Effector memory CD4-positive, alpha-beta T cell (primary cell): ENCODE results near the gene TPBGL.
A peak's percentile ranks its signal among the peaks of the same experiment; 100 is the strongest.

Experiments used
- DNase-seq, 3 donors: peaks; one replicate each; pipeline ENCODE4 v3.0.0-alpha.2; 2020
- H3K27ac ChIP-seq: 2 replicates; pipeline ENCODE4 v1.7.0; 2013; ENCODE audit warnings: mild to moderate bottlenecking, low read length, moderate library complexity; ENCODE audit not compliant: insufficient read depth, poor library complexity, severe bottlenecking
- H3K27me3 ChIP-seq: replicated peaks from 2 replicates; pipeline ENCODE4 v1.7.0; 2013; ENCODE audit warnings: mild to moderate bottlenecking, low read length; ENCODE audit not compliant: insufficient read depth, control insufficient read depth, poor library complexity, severe bottlenecking
- H3K36me3 ChIP-seq: 2 replicates; pipeline ENCODE4 v1.7.0; 2013; ENCODE audit warnings: mild to moderate bottlenecking, low read length, moderate library complexity; ENCODE audit not compliant: control insufficient read depth, insufficient read depth
- H3K4me1 ChIP-seq: 2 replicates; pipeline ENCODE4 v1.7.0; 2013; ENCODE audit warnings: low read length, mild to moderate bottlenecking; ENCODE audit not compliant: control insufficient read depth, insufficient read depth, poor library complexity, severe bottlenecking
- H3K4me3 ChIP-seq: 2 replicates; pipeline ENCODE4 v1.7.0; 2013; ENCODE audit warnings: low read length, low read depth, mild to moderate bottlenecking; ENCODE audit not compliant: insufficient read depth, poor library complexity, severe bottlenecking
- H3K9me3 ChIP-seq: 2 replicates; pipeline ENCODE4 v1.7.0; 2013; ENCODE audit warnings: mild to moderate bottlenecking, low read length, moderate library complexity; ENCODE audit not compliant: control insufficient read depth

Gene TPBGL

DNA sequence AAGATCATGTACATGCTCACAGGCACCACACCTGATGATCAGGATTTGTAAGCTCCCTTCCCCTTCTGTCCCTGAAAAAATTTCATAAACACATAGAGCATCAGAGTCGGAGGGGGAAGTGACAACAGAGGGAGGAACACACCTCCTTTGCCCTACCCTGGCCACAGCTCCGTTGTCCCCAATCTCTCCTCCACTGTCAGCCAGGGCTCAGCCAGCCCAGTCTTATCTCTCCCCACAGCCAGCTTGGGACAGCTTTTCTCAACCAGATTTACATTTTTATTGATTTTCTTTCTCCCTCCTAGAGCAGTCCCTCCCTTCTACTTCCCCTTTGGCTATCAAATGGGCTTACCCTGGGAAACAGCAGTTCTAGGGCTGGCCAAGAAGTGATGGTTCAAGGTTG, 32.1 kb upstream of the TPBGL start:
- no peaks in the 10 kb centered on the region for H3K4me1 ChIP-seq
- no peak overlapping the region for H3K27ac ChIP-seq
- H3K36me3 ChIP-seq: no peaks in the 10 kb centered on the region
- no peaks in the 10 kb centered on the region for H3K9me3 ChIP-seq
- no peaks in the 10 kb centered on the region for H3K27me3 ChIP-seq
- no peak overlapping the region for H3K4me3 ChIP-seq
- DNase-seq: no peak

DNA sequence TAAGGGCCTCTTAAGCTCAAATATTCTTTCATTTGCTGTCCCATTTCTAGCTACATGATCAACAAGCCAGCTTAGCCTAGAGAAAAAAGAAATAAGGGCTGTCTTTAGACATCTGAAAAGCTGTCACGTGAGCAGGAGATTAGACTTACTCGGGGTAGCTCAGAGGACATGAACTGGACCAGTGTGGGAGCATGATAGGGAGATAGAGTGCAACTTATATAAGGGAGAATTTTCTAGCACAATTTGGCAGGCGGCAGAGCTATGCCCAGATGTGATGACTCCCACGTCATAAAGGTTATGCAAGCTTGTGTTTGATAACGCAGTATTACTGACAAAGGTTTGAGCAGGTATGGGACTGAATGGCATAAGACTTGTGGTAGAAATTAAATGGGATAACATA, 28.2 kb upstream of the TPBGL start:
- H3K36me3 ChIP-seq: no peaks in the 10 kb centered on the region
- no peaks in the 10 kb centered on the region for H3K4me1 ChIP-seq
- DNase-seq: no peak

DNA sequence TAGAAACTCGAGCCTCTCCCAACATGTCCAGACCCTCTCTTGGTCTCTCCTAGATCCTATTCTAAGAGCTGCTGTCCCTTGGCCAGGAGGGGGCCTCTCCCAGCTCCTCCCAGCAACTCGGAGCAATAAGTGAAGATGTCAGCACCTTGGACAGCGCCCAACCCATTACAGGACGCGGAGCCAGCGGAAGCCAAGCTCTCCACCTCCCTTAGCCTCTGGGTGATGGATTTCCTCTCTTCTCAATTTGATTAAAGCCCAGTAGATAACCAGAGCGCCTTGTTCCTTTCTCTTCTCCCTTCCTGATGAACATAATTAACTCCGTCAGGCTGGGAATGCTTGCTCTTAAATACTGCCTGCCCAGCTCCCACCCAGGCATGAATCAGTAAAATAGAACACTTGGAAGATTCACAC, 26.2 kb upstream of the TPBGL start:
- no peak overlapping the region for H3K4me3 ChIP-seq
- no peaks in the 10 kb centered on the region for H3K27me3 ChIP-seq
- H3K9me3 ChIP-seq: no peaks in the 10 kb centered on the region
- no peaks in the 10 kb centered on the region for H3K36me3 ChIP-seq
- H3K27ac ChIP-seq: no peak overlapping the region
- no peaks in the 10 kb centered on the region for H3K4me1 ChIP-seq
- peak; percentile 31 to 56 (median 35) for DNase-seq

More for the DNA sequence above, 28.2 kb upstream of the TPBGL start:
- H3K27ac ChIP-seq: no peak overlapping the region
- no peaks in the 10 kb centered on the region for H3K9me3 ChIP-seq
- no peak overlapping the region for H3K4me3 ChIP-seq
- no peaks in the 10 kb centered on the region for H3K27me3 ChIP-seq

GRCh38 chr11:75214843-75215242, 25.7 kb upstream of the TPBGL start:
- H3K9me3 ChIP-seq: no peaks in the 10 kb centered on the region
- no peak for DNase-seq
- no peaks in the 10 kb centered on the region for H3K36me3 ChIP-seq
- H3K4me1 ChIP-seq: no peaks in the 10 kb centered on the region
- H3K4me3 ChIP-seq: no peak overlapping the region
- H3K27ac ChIP-seq: no peak overlapping the region
- H3K27me3 ChIP-seq: no peaks in the 10 kb centered on the region

- no peaks in the 10 kb centered on the region for H3K9me3 ChIP-seq
- H3K4me1 ChIP-seq: no peaks in the 10 kb centered on the region
- no peaks in the 10 kb centered on the region for H3K27me3 ChIP-seq
- DNase-seq: no peak
- H3K36me3 ChIP-seq: no peaks in the 10 kb centered on the region
- no peak overlapping the region for H3K4me3 ChIP-seq
- no peak overlapping the region for H3K27ac ChIP-seq
Measured at GRCh38 chr11:75219869-75220268, 20.7 kb upstream of the TPBGL start.

DNA sequence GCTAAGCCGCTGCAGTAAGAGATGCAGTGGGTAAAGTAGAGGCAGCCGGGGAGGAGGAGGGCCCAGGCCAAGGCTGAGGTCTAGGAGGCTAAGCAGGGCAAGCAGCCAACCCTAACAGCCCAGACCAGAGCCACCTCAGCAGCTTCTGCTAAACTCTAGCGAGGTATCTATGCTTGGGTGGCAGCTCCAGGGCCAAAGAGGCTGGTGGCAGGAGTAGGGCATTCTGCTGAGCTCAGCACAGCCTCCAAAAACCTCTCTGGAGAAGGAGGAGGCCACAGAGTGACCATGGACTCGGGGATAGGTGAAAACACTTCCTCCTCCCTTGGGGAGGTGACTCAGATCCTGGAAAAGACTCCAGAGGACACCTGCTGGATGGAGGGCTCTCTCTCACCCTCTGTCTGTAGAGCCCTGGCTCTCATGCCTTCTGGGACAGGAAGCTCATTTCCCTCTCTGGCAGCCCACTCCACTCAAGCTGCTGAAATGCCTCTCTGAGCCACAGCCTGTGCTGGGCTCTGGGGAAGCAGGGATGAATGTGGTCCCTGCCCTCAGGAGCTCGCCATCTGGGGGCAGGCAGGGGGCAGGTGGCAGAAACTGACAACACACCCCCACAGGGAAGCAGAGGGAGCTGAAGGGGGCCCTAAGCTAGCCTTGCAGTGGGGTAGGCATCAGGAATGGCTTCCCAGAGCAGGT, 16.5 kb upstream of the TPBGL start:
- no peak overlapping the region for H3K4me3 ChIP-seq
- H3K27me3 ChIP-seq: no peaks in the 10 kb centered on the region
- H3K36me3 ChIP-seq: no peaks in the 10 kb centered on the region
- no peaks in the 10 kb centered on the region for H3K9me3 ChIP-seq
- no peak overlapping the region for H3K27ac ChIP-seq
- no peaks in the 10 kb centered on the region for H3K4me1 ChIP-seq
- no peak for DNase-seq

DNA sequence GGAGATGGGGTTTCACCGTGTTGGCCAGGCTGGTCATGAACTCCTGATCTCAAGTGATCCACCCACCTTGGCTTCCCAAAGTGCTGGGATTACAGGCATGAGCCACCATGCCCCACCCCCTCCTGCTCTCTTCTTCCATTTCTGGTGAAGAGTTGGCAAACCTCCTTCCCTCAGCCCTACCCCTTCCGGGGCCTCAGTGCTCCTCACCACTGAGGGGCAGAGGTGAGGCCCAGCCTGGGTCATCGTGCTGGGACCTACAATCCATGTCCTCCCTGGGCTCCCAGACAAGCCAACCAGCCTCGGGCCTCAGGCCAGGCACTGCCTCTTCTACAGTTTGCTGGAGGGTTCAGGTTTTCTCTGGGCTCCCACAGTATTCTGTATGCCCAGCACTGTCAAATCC, 14.8 kb upstream of the TPBGL start:
- H3K4me1 ChIP-seq: no peaks in the 10 kb centered on the region
- no peak overlapping the region for H3K4me3 ChIP-seq
- no peak for DNase-seq
- peaks cover 6% of the 10 kb centered on the region for H3K27me3 ChIP-seq
- no peaks in the 10 kb centered on the region for H3K9me3 ChIP-seq
- H3K27ac ChIP-seq: no peak overlapping the region
- no peaks in the 10 kb centered on the region for H3K36me3 ChIP-seq

DNA sequence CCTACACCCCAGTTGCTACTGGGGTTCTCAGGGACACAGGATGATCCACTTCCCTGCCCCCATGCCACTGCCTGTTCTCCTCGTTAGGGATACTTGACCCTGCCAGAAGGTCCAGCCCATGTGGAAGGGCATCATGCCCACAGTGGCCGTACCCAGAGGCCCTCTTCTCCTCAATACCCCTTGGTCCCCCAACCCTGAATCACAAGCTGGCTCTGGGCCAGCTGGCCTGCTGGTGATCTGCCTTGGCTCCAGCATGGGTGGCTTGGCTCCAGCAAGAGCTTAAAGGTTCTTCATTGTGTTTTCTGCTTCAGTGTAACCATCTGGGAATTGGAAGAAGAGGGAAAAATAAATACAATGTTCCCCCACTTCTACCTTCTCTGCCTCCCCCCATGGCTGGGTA, 11.1 kb upstream of the TPBGL start:
- H3K27ac ChIP-seq: no peak overlapping the region

DNA sequence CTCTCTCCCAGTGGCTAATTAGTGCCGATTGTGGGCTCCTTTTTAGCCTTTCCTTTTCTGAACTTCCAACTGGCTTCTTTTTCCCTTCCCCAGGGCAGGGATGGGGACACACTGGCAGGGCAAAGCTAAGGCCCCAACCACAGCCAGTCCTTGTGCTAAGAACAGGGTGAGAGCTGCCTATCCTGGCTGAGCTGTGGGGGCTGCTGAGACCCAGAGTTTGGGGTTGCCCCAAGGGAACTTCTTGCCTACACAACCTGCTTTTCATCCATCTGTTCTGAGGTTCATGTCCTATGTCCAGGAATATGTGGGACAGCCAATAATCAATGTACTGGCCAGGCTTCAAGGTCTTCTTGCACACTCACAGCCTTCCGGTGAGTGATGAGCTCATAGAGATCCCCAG, 10.0 kb upstream of the TPBGL start:
- H3K4me3 ChIP-seq: no peak overlapping the region
- peaks cover 6% of the 10 kb centered on the region for H3K27me3 ChIP-seq
- H3K9me3 ChIP-seq: no peaks in the 10 kb centered on the region
- no peak overlapping the region for H3K27ac ChIP-seq
- DNase-seq: no peak
- no peaks in the 10 kb centered on the region for H3K36me3 ChIP-seq
- H3K4me1 ChIP-seq: no peaks in the 10 kb centered on the region

More for the DNA sequence above, 11.1 kb upstream of the TPBGL start:
- no peaks in the 10 kb centered on the region for H3K4me1 ChIP-seq
- no peaks in the 10 kb centered on the region for H3K36me3 ChIP-seq
- H3K9me3 ChIP-seq: no peaks in the 10 kb centered on the region
- DNase-seq: no peak
- H3K4me3 ChIP-seq: no peak overlapping the region
- peaks cover 6% of the 10 kb centered on the region for H3K27me3 ChIP-seq

GRCh38 chr11:75233754-75234172, 6.8 kb upstream of the TPBGL start:
- Histone ChIP-seq H3K36me3 (no peaks in the 10 kb centered on the region), H3K4me1 (no peaks in the 10 kb centered on the region), H3K27ac (no peak overlapping the region), H3K27me3 (peaks cover 6% of the 10 kb centered on the region), H3K9me3 (no peaks in the 10 kb centered on the region), H3K4me3 (no peak overlapping the region)
- DNase-seq: no peak
